GM18951 (cell line): ENCODE data around the gene LYPLA2.
A peak's percentile ranks its signal among the peaks of the same experiment; 100 is the strongest.
"Not testable (repeated sequence)": the region's sequence is repeated elsewhere in the genome, so short reads cannot be mapped to it uniquely, and the experiment has no call there.

Source experiments
- POLR2A ChIP-seq: IDR thresholded peaks from 4 replicates; pipeline ENCODE4 v1.6.1; 2011; ENCODE audit warnings: mild to moderate bottlenecking; ENCODE audit not compliant: insufficient read length, insufficient read depth; ENCODE audit errors: extremely low read depth
- in situ Hi-C: fragments of 300-500 bp; cut with MboI; formaldehyde crosslinking; loops from one replicate; pipeline ENCODE4 v1.12.0; 2022; ENCODE audit warnings: low sequenced_read_pairs, mixed read lengths, inconsistent platforms; ENCODE audit not compliant: unreplicated experiment

The LYPLA2 gene

DNA sequence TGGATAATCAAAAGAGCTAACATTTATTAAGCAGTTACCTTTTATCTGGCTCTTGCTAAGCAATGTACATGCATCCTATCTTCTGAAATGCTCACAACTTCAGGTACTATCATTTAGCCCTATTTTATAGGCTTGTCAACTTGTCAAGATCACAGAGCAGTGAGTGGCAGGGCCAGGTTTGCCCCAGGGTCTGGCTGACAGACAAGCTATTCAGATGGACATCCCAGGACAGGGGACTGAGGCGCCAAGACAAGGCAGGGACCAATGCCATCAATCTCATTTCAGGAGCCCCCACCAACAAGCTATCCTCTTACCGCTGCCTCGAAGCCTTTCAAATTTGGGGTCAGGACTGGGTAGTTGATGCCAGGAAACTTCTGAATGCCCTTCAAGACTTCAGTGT, 25.4 kb downstream of the LYPLA2 start:
- in situ Hi-C loops, result loop anchor here (10.0 kb wide), 1 partner anchor 48 kb away; the partner anchor contains the start of gene FUCA1
- TF ChIP-seq POLR2A, result no peak

DNA sequence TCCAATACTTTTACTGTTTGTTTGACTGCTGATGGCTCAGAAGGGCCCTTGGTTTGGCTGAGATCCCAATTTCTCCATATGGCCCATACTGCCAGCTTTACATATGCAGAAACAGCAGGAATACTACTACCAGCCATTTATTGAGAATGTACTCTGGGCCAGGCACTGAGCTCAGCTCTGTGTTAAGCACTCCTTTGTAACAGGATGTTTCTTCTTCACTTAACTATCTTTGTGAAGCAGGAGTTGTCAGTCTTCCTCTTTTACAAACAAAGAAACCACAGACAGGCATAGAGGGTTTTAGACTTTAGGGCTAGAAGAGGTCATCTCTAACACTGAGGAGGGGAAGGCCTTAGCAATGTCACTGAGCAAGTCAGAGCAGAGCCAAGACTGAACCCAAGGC, 26.0 kb downstream of the LYPLA2 start:
- in situ Hi-C loops, result loop anchor here (10.0 kb wide), 1 partner anchor 48 kb away; the partner anchor contains the start of gene FUCA1
- no peak for TF ChIP-seq POLR2A

DNA sequence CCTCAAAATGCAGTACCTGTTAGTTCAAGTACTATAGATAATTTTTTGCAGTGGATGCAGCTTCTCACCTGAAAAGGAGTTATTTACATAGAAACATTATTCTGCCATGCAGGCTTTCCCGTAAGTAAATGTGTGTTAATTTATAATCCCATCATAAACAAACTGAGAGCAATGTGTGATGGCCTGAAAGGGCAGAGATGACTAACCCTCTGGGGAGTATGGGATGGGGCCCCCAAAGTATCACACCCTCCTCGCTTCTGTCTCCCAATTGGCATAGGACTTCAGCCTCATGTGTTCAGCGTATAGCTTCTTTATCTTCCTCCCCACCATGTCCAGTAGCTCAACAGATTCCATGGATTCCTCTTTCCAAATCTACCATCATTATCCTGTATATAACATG, 26.7 kb downstream of the LYPLA2 start:
- no peak for TF ChIP-seq POLR2A
- in situ Hi-C loops, result loop anchor here (10.0 kb wide), 1 partner anchor 47 kb away; the partner anchor contains the start of gene FUCA1

DNA sequence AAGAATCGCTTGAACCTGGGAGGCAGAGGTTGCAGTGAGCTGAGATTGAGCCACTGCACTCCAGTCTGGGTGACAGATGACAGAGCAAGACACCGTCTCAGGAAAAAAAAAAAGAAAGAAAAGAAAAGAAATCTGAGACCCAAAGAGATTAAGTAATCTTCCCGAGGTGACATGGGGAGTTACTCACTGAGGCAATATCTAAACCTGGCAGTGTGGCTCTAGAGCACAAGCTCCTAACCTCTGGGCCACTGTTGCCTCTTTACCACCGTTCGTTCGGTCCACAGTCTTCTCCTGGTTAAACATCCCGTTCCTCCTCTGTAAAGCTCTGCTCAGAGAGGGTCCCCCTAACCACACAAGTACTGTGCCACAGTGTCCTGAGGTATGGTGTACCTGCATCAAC, 32.8 kb downstream of the LYPLA2 start:
- in situ Hi-C loops, result no loop called here
- TF ChIP-seq POLR2A, result no peak

DNA sequence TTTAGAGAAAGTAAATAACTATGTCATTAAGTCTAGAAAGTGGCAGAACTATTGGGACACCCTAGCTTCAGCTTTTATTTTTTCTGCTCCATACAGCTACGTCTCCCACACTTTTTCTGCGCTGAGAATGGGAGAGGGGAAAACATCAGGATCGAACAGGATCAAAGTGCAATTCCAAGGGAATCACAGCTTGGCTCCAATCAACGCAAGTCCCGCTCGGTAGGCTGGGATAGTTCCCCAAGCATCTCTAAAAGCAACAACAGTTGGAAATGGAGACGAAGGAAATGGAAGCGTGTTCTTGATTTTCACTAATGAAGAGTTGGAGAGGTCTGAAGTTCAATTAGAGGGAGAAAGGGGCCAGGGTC, 33.7 kb downstream of the LYPLA2 start:
- in situ Hi-C loops, result no loop called here
- TF ChIP-seq POLR2A, result no peak

DNA sequence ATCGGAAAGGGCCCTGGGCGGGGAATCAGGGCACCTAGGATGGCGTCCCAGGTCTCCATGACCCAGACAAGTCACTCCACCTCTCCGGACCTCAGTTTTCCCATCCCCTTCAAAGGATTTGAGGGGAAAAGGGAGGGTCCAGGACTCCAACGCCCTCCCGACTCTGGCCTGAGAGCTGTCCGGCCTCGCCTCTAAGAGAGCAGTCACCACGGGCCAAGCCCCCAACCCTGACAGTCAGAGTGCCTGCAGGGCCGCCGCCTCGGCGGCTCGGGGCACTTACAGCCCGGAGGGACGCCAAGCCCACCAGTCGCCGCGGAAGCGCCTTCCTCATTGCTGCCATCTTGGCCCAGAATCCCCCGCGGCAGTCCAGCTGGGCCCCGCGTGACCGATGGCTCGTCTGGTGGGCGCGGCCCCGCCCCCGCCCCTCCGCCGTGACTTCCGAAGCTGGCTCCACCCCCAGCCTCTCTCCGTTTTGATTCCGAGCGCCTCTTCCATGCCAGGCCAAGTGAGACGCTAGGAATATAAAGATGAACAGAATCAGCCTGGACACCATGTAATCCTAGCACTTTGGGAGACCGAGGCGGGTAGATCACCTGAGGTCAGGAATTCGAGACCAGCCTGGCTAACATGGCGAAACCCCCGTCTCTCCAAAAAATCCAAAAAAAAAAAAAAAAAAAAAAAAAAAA, 34.3 kb downstream of the LYPLA2 start, which contains the start of gene HMGCL:
HMGCL (minus strand) TSS at position 354 of the 686 bp plus-strand sequence; CDS start at position 340, 14 bp downstream.
- in situ Hi-C loops, result no loop called here
- TF ChIP-seq POLR2A, result peak; percentile 94

DNA sequence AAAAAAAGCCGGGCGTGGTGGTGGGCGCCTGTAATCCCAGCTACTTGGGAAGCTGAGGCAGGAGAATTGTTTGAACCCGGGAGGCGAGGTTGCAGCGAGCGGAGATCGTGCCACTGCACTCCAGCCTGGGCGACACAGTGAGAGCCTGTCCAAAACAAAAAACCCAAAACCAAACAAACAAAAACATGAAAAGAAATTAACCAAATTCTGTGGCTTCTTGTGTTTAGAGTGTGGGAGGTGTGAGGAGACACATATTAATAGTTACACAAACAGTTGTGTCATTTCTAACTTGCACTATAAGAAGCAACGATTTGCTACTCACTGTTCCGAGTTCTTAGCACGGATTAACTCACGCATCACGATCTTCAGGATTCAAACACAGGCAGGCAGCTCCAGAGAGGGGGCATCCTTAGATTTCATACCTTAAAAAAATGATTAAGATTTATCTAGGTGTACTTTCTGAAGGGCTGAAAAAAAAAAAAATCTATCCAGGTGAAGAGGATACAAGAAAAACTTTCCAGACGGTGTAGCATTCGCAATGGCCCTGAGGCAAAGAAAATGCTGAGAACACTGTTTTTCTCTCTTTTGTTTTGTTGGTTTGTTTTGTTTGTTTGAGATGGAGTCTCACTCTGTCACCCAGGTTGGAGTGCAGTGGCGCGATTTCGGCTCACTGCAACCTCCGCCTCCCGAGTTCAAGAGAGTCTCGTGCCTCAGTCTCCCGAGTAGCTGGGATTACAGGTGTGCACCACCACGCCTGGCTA, 35.0 kb downstream of the LYPLA2 start:
- in situ Hi-C loops, result no loop called here
- no peak for TF ChIP-seq POLR2A

DNA sequence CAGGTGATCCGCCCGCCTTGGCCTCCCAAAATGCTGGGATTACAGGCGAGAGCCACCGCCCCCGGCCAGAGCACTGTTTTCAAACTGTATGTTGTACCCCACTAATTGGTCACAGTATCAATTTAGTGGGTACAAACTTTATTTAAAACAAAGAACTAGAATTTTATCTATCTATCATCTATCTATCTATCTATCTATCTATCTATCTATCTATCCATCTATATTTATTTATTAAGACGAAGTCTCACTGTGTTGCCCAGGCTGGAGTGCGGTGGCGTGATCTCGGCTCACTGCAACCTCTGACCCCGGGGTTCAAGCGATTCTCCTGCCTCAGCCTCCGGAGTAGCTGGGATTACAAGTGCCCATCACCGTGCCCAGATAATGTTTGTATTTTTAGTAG, 35.6 kb downstream of the LYPLA2 start:
- in situ Hi-C loops, result not testable (repeated sequence)

DNA sequence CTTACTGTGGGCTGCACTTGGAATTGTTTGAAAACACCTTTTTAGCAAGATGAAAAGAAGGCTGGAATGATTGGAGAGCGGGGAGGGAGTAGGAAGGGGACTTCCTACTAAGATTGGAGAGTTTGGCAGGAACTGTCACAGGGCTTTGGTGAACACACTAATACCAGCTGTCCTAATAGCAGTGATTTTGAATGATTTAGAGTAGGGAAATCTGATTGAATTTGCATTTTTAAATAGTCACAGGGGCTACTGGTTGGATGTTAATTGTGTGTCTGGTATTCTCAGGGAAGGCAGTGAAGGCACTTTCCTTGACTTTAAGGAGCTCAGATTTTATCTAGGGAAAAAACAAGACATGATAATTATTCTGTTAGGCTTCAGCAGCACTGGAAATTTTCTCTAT, 36.8 kb downstream of the LYPLA2 start:
- in situ Hi-C loops, result no loop called here
- TF ChIP-seq POLR2A, result no peak

DNA sequence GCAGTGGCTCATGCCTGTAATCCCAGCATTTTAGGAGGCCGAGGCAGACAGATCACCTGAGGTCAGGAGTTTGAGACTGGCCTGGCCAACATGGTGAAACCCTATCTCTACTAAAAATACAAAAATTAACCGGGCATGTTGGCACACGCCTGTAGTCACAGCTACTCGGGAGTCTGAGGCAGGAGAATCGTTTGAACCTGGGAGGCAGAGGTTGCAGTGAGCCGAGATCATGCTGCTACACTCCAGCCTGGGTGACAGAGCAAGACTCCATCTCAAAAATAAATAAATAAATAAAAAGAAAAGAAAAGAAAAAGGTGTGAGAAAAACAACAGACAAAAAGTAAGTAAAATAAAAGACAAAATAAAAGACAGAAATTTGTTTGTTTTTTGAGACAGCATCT, 43.2 kb downstream of the LYPLA2 start:
- in situ Hi-C loops, result not testable (repeated sequence)

DNA sequence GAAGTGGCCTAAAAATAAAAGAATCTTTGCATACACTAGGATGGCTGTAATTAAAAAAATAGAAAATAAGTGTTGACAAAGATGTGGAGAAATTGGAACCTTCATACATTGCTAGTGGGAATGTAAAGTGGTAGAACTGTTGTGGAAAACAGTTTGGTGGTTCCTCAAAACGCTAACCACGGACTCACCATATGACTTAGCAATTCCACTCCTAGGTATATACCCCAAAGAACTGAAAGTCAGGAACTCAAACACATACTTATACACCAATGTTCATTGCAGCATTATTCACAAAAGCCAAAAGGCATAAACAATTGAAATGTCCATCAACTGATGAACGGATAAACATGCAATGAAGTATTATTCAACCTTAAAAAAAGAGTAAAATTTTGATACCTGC, 45.1 kb downstream of the LYPLA2 start:
- TF ChIP-seq POLR2A, result no peak
- in situ Hi-C loops, result no loop called here

DNA sequence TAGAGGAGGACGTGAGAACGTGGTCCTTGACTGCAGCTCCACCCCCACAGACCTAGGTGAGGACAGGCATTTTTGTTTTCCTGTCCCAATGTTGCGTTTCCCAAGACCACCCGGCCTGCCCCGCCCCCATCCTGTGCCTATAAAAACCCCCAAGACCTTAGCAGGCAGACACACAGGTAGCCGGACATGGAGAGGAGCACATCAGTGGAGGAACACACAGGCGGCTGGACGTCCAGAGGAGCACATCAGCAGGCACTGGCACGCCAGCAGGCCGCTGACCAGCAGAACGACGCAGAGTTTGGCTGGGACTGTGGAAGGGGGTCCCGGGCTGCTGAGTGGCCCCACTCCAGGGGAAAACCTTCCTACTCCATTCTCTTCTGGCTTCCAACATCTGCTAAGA, 47.0 kb downstream of the LYPLA2 start:
- no peak for TF ChIP-seq POLR2A
- in situ Hi-C loops, result no loop called here

DNA sequence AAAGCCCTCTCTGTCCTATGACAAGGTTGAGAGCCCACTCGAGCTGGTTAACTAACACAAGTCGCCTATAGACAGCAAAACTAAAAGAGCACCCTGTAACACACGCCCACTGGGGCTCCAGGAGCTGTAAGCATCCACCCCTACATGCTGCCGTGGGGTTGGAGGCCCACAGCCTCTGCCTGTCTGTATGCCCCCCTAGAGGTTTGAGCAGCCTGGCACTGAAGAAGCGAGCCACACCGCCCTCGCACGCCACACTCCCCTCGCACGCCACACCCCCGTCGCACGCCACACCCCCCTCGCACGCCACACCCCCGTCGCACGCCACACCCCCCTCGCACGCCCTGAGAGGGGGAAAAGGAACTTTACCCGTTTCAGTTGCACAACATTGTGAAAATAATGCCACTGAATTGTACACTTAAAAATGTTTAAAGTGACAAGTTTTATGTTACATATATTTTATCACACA, 47.5 kb downstream of the LYPLA2 start:
- in situ Hi-C loops, result no loop called here
- TF ChIP-seq POLR2A, result no peak

DNA sequence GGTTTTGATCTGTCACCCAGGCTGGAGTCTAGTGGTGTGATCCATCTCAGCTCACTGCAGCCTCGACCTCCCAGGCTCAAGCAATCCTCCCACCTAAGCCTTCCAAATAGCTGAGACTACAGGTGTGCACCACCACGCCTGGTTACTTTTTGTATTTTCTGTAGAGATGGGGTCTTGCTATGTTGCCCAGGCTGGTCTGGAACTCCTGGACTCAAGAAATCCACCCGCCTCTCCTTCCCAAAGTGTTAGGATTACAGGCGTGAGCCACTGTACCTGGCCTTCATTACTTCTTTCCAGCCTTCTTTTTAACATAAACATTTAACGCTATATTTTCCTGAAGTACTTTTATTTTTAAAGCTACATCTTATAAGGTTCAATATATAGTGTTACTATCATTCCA, 52.7 kb downstream of the LYPLA2 start:
- no peak for TF ChIP-seq POLR2A
- in situ Hi-C loops, result no loop called here
